ENCODE data around the gene CYP1B1. TPM values are rescaled to one million over a fixed set of nuclear protein-coding genes. Genes with fewer than 3 reads are reported as not detected.

The CYP1B1 gene
- total RNA-seq, 4 donors from 2014 or later = 42.8 to 118 (median 54.5) TPM

DNA sequence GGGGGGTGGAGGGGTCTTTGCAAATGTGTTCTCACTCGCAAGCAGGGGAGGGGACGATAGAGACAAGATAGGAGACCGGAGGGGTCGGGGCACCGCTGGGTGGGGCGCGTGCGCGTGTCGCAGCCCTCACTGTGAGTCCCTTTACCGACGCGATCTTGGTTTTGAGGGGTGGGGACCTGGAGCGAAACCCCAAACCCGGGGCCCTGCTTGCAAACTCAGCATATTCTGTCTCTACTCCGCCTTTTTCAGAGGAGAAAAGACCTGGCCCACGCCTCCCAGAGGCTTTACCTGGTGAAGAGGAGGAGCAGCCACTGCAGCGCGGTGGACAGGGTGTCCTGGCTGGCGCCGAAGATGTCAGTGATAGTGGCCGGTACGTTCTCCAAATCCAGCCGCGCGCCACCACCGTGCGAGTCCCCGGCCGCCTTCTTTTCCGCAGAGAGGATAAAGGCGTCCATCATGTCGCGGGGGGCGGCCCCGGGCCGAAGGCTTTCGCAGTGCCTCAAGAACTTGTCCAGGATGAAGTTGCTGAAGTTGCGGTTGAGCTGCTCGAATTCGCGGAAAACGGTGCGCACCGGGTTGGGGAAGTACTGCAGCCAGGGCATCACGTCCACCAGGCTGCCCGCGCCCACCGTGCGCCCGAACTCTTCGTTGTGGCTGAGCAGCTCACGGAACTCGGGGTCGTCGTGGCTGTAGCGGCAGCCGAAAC lies 1.7 kb downstream of the CYP1B1 start:
- Histone ChIP-seq H3K4me3 (peak overlapping the region; percentile 65 to 77), H3K4me1 (no peaks in the 10 kb centered on the region), H3K27me3 (no peaks in the 10 kb centered on the region), H3K36me3 (no peaks in the 10 kb centered on the region), H3K27ac (peak overlapping the region; percentile 93 to 97), H3K9me3 (no peaks in the 10 kb centered on the region)
- TF ChIP-seq, protein P1, sequence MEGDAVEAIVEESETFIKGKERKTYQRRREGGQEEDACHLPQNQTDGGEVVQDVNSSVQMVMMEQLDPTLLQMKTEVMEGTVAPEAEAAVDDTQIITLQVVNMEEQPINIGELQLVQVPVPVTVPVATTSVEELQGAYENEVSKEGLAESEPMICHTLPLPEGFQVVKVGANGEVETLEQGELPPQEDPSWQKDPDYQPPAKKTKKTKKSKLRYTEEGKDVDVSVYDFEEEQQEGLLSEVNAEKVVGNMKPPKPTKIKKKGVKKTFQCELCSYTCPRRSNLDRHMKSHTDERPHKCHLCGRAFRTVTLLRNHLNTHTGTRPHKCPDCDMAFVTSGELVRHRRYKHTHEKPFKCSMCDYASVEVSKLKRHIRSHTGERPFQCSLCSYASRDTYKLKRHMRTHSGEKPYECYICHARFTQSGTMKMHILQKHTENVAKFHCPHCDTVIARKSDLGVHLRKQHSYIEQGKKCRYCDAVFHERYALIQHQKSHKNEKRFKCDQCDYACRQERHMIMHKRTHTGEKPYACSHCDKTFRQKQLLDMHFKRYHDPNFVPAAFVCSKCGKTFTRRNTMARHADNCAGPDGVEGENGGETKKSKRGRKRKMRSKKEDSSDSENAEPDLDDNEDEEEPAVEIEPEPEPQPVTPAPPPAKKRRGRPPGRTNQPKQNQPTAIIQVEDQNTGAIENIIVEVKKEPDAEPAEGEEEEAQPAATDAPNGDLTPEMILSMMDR (IDR thresholded peaks at IDR 0.05) = no peak
- no peak for TF ChIP-seq POLR2A (IDR thresholded peaks at IDR 0.05)
- peak; percentile 39 to 40 for DNase-seq
- intact Hi-C loops (cut with DNase I; ENCODE audit: low total_unique reads) = no loop called here

- peak; percentile 57 to 59 for DNase-seq
- H3K36me3 ChIP-seq = no peaks in the 10 kb centered on the region
- peak overlapping the region; percentile 93 to 97 for H3K27ac ChIP-seq
- no peaks in the 10 kb centered on the region for H3K27me3 ChIP-seq
- TF ChIP-seq POLR2A (IDR thresholded peaks at IDR 0.05) = no peak
- TF ChIP-seq, protein P1 (IDR thresholded peaks at IDR 0.05) = no peak
- peak overlapping the region; percentile 65 to 77 for H3K4me3 ChIP-seq
- H3K9me3 ChIP-seq = no peaks in the 10 kb centered on the region
- no peaks in the 10 kb centered on the region for H3K4me1 ChIP-seq
- intact Hi-C loops (cut with DNase I; ENCODE audit: low total_unique reads) = no loop called here
These were observed 2.5 kb downstream of the CYP1B1 start for GRCh38 chr2:38073211-38074057.

- no peak for DNase-seq
These were observed 5.5 kb downstream of the CYP1B1 start for GRCh38 chr2:38070438-38070837.

GRCh38 chr2:38068234-38068633 lies 7.7 kb downstream of the CYP1B1 start:
- intact Hi-C loops (cut with DNase I; ENCODE audit: low total_unique reads) = no loop called here
- peak overlapping the region in 1 of 2 donors; percentile 7 for H3K4me3 ChIP-seq

More at GRCh38 chr2:38070438-38070837, 5.5 kb downstream of the CYP1B1 start:
- Histone ChIP-seq H3K4me3 (no peak overlapping the region), H3K4me1 (no peaks in the 10 kb centered on the region), H3K36me3 (no peaks in the 10 kb centered on the region), H3K27ac (peak overlapping the region; percentile 93 to 97), H3K27me3 (no peaks in the 10 kb centered on the region), H3K9me3 (no peaks in the 10 kb centered on the region)
- intact Hi-C loops (cut with DNase I; ENCODE audit: low total_unique reads) = no loop called here
- TF ChIP-seq POLR2A (IDR thresholded peaks at IDR 0.05) = no peak
- TF ChIP-seq, protein P1 (IDR thresholded peaks at IDR 0.05) = no peak

More at GRCh38 chr2:38068234-38068633, 7.7 kb downstream of the CYP1B1 start:
- Histone ChIP-seq H3K27me3 (no peaks in the 10 kb centered on the region), H3K27ac (peak overlapping the region; percentile 93 to 97), H3K36me3 (no peaks in the 10 kb centered on the region), H3K4me1 (no peaks in the 10 kb centered on the region), H3K9me3 (no peaks in the 10 kb centered on the region)
- DNase-seq = no peak
- TF ChIP-seq POLR2A (IDR thresholded peaks at IDR 0.05) = no peak
- TF ChIP-seq, protein P1 (IDR thresholded peaks at IDR 0.05) = no peak

All from uterus (tissue), 4 donors.